ENCODE results near the gene KDM4B. TPM values are rescaled to one million over a fixed set of nuclear protein-coding genes. Genes with fewer than 3 reads are reported as not detected.

Gene KDM4B
- total and polyA plus RNA-seq, 10 of the 15 experiments (the other 5 are each of a cell fraction or from before 2014, with no cell fraction given), result 0.47 to 49.6 (median 16.2) TPM

GRCh38 chr19:5116292-5116691 lies 147.4 kb downstream of the KDM4B start:
- FAIRE-seq (no peak), DNase-seq (ENCODE audit: low read depth, low spot score) (no peak), ATAC-seq (no peak)
- Histone ChIP-seq H3K27me3 (replicated peaks in 1 of 2; ENCODE audit: control insufficient read depth in 2 of 2, insufficient read depth in 2 of 2, low read length in 1 of 2) (no peaks in the 10 kb centered on the region), H3K4me1 (ENCODE audit: control insufficient read depth, insufficient read depth, low read length) (no peaks in the 10 kb centered on the region), H4K20me1 (ENCODE audit: control insufficient read depth, insufficient read depth) (no peaks in the 10 kb centered on the region), H3K9ac (ENCODE audit: control insufficient read depth, insufficient read depth, low read length) (no peak overlapping the region), H3K79me2 (ENCODE audit: control insufficient read depth, insufficient read depth, low read length) (no peaks in the 10 kb centered on the region), H2AFZ (ENCODE audit: control insufficient read depth, low read depth, low read length) (no peak overlapping the region), H3K27ac (ENCODE audit: control insufficient read depth, insufficient read depth) (no peak overlapping the region), H3K36me3 (ENCODE audit: control insufficient read depth in 2 of 2, insufficient read depth in 2 of 2, low read length in 1 of 2) (peaks cover 0 to 1% of the 10 kb centered on the region in 2 experiments; a peak in 3 of 4 replicates), H3K9me3 (replicated peaks; ENCODE audit: control insufficient read depth, insufficient read depth, low read length) (no peaks in the 10 kb centered on the region; the same call in 2 of the 3 replicates), H3K4me2 (ENCODE audit: control insufficient read depth, insufficient read depth) (no peak overlapping the region), H3K4me3 (no peak overlapping the region)
- TSS peak; percentile 42 for BruUV-seq (replicated peaks)
- ChIA-PET CTCF (interaction anchor here (0.6 kb wide), 1 partner anchor 191 kb away, joined by 3 read pairs; no protein-coding TSS in a partner anchor), POLR2A (no interaction called here), RAD21 (ENCODE audit: unreplicated experiment) (no interaction called here), SMC1A (ENCODE audit: uncharacterized antibody, unreplicated experiment) (no interaction called here)
- WGBS (ENCODE audit: insufficient coverage, insufficient replicate concordance, low lambda C conversion rate, missing lambda C conversion rate), result 73% methylated on average over 2 of the region's 2 CpGs
- in situ Hi-C loops (cut with MboI) (no loop called here), intact Hi-C loops (cut with micrococcal nuclease; ENCODE audit: unreplicated experiment) (no loop called here)
- no peak for TF ChIP-seq RUNX3 (IDR thresholded peaks at IDR 0.05; ENCODE audit: low read length)
- no peak for TF ChIP-seq GATAD2B (conservative IDR thresholded peaks at IDR 0.05; ENCODE audit: low read depth)
- no peak for TF ChIP-seq PAX5 (IDR thresholded peaks at IDR 0.05; ENCODE audit: borderline replicate concordance, low read depth, low read length)

DNA sequence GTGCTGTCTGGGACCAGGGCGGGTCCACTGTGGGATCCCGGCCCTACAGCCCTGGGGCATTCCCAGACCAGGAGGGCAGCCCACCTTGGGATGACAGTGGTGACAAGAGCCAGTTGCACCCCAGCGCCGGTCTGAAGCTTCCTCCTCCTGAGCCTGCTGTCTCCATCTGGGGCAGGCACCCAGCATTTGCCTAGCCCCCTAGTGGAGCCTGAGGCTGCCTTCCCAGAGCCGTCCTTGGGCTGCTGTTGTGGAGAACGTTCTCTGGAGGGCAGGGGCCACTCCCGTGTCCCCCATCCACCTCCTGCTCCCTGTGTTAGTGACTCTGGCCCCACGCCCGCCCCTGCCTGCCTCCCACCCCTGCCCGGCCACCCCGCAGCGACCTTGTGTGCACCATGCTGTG lies 148.5 kb downstream of the KDM4B start:
- Histone ChIP-seq H3K4me1 (ENCODE audit: control insufficient read depth, insufficient read depth, low read length) (no peaks in the 10 kb centered on the region), H3K79me2 (ENCODE audit: control insufficient read depth, insufficient read depth, low read length) (no peaks in the 10 kb centered on the region), H4K20me1 (ENCODE audit: control insufficient read depth, insufficient read depth) (no peaks in the 10 kb centered on the region), H3K36me3 (ENCODE audit: control insufficient read depth in 2 of 2, insufficient read depth in 2 of 2, low read length in 1 of 2) (peaks cover 0 to 1% of the 10 kb centered on the region in 2 experiments; a peak in 3 of 4 replicates), H2AFZ (ENCODE audit: control insufficient read depth, low read depth, low read length) (no peak overlapping the region), H3K27me3 (replicated peaks in 1 of 2; ENCODE audit: control insufficient read depth in 2 of 2, insufficient read depth in 2 of 2, low read length in 1 of 2) (no peaks in the 10 kb centered on the region), H3K9ac (ENCODE audit: control insufficient read depth, insufficient read depth, low read length) (no peak overlapping the region), H3K4me2 (ENCODE audit: control insufficient read depth, insufficient read depth) (no peak overlapping the region), H3K27ac (ENCODE audit: control insufficient read depth, insufficient read depth) (no peak overlapping the region), H3K4me3 (no peak overlapping the region), H3K9me3 (replicated peaks; ENCODE audit: control insufficient read depth, insufficient read depth, low read length) (no peaks in the 10 kb centered on the region; the same call in 2 of the 3 replicates)
- SMC1A ChIA-PET (ENCODE audit: uncharacterized antibody, unreplicated experiment), result no interaction called here
- 95% methylated on average over 11 of the region's 12 CpGs for WGBS (ENCODE audit: insufficient coverage, insufficient replicate concordance, low lambda C conversion rate, missing lambda C conversion rate)
- intact Hi-C loops (cut with micrococcal nuclease; ENCODE audit: unreplicated experiment), result no loop called here
- CTCF ChIA-PET, result no interaction called here
- no peak for ATAC-seq
- no peak for DNase-seq (ENCODE audit: low read depth, low spot score)
- in situ Hi-C loops (cut with MboI), result no loop called here
- no TSS peak for BruUV-seq (replicated peaks)
- FAIRE-seq, result no peak
- TF ChIP-seq STAT3 (IDR thresholded peaks at IDR 0.05; ENCODE audit: low read depth, low read length), result no peak
- TF ChIP-seq, protein P1, sequence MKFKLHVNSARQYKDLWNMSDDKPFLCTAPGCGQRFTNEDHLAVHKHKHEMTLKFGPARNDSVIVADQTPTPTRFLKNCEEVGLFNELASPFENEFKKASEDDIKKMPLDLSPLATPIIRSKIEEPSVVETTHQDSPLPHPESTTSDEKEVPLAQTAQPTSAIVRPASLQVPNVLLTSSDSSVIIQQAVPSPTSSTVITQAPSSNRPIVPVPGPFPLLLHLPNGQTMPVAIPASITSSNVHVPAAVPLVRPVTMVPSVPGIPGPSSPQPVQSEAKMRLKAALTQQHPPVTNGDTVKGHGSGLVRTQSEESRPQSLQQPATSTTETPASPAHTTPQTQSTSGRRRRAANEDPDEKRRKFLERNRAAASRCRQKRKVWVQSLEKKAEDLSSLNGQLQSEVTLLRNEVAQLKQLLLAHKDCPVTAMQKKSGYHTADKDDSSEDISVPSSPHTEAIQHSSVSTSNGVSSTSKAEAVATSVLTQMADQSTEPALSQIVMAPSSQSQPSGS (IDR thresholded peaks at IDR 0.05; ENCODE audit: low read length), result no peak
- no peak for TF ChIP-seq STAT1 (conservative IDR thresholded peaks at IDR 0.05)
- TF ChIP-seq IKZF2 (IDR thresholded peaks at IDR 0.05), result no peak
- no peak for TF ChIP-seq CREM (IDR thresholded peaks at IDR 0.05; ENCODE audit: low read depth)
- no peak for TF ChIP-seq TBL1XR1 (IDR thresholded peaks at IDR 0.05; ENCODE audit: low read depth, low read length)
- no peak for TF ChIP-seq HDAC2 (IDR thresholded peaks at IDR 0.05)
- TF ChIP-seq CHD1 (IDR thresholded peaks at IDR 0.05; ENCODE audit: low read depth, low read length), result no peak
- no peak for TF ChIP-seq RB1 (IDR thresholded peaks at IDR 0.05; ENCODE audit: borderline replicate concordance)
- no peak for TF ChIP-seq ZBTB40 (IDR thresholded peaks at IDR 0.05; ENCODE audit: borderline replicate concordance)
- no peak for TF ChIP-seq TAF1 (IDR thresholded peaks at IDR 0.05; ENCODE audit: borderline replicate concordance, low read depth, low read length)
- no peak for TF ChIP-seq RCOR1 (conservative IDR thresholded peaks at IDR 0.05; ENCODE audit: low read depth, low read length)
- POLR2A ChIA-PET, result no interaction called here
- RAD21 ChIA-PET (ENCODE audit: unreplicated experiment), result no interaction called here

Measured in GM12878 (cell line).